ENCODE measurements around the gene DNTT.
A peak's percentile ranks its signal among the peaks of the same experiment; 100 is the strongest.

The DNTT gene

GRCh38 chr10:96352027-96352426 is 47.8 kb downstream of the DNTT start:
- no peak for DNase-seq

GRCh38 chr10:96352582-96352981 is 48.3 kb downstream of the DNTT start:
- no peak for DNase-seq

GRCh38 chr10:96357038-96357620 is 52.9 kb downstream of the DNTT start:
- DNase-seq = no peak

- no peak for DNase-seq
Observed at GRCh38 chr10:96358851-96359540, 54.8 kb downstream of the DNTT start, which contains the start of gene OPALIN. Gene OPALIN, minus strand, starts transcription at chr10:96359002. Its CDS starts 106 bp downstream, at chr10:96358896.

- no peak for DNase-seq
Observed at GRCh38 chr10:96359616-96360015, 55.4 kb downstream of the DNTT start.

GRCh38 chr10:96360331-96360730 is 56.1 kb downstream of the DNTT start:
- no peak for DNase-seq

- DNase-seq = no peak
Observed at GRCh38 chr10:96360766-96361165, 56.5 kb downstream of the DNTT start.

- DNase-seq = no peak
Observed at GRCh38 chr10:96365571-96365970, 61.3 kb downstream of the DNTT start.

GRCh38 chr10:96366508-96366907 is 62.3 kb downstream of the DNTT start:
- DNase-seq = no peak

- DNase-seq = no peak
Observed at GRCh38 chr10:96367470-96367869, 63.2 kb downstream of the DNTT start.

GRCh38 chr10:96368971-96369370 is 64.7 kb downstream of the DNTT start:
- DNase-seq = no peak

- no peak for DNase-seq
Observed at GRCh38 chr10:96369890-96370583, 65.8 kb downstream of the DNTT start.

- no peak for DNase-seq
Observed at GRCh38 chr10:96370584-96371157, 66.4 kb downstream of the DNTT start.

GRCh38 chr10:96371356-96371755 is 67.1 kb downstream of the DNTT start:
- DNase-seq = no peak

GRCh38 chr10:96374004-96374403 is 69.8 kb downstream of the DNTT start:
- no peak for DNase-seq

GRCh38 chr10:96374639-96374984 is 70.4 kb downstream of the DNTT start:
- no peak for DNase-seq

- peak; percentile 55 for DNase-seq
Observed at GRCh38 chr10:96374985-96375830, 71.0 kb downstream of the DNTT start.

- no peak for DNase-seq
Observed at GRCh38 chr10:96376483-96376882, 72.2 kb downstream of the DNTT start.

- DNase-seq = no peak
Observed at GRCh38 chr10:96377816-96378294, 73.6 kb downstream of the DNTT start.

GRCh38 chr10:96378741-96379140 is 74.5 kb downstream of the DNTT start:
- DNase-seq = no peak

GRCh38 chr10:96379758-96380157 is 75.5 kb downstream of the DNTT start:
- DNase-seq = no peak

- DNase-seq = no peak
Observed at GRCh38 chr10:96380821-96381220, 76.6 kb downstream of the DNTT start.

GRCh38 chr10:96384506-96384905 is 80.3 kb downstream of the DNTT start:
- DNase-seq = no peak
